Transverse colon (tissue), 4 donors: ENCODE results near the gene IGSF21. TPM values are rescaled to one million over a fixed set of nuclear protein-coding genes. Genes with fewer than 3 reads are reported as not detected.

Experiments used
- DNase-seq: peaks from one replicate; pipeline ENCODE4 v3.0.0-alpha.2; 2019
- H3K27ac ChIP-seq, 4 donors: fragments of 200-600 bp; sonication (generic); 2 replicates each; pipeline ENCODE4 v1.5.1; 2016 to 2018; ENCODE audit warnings: inconsistent platforms in 4 of 4
- H3K27me3 ChIP-seq: fragments of 200-600 bp; sonication (generic); 2 replicates; pipeline ENCODE4 v1.5.1; 2017; ENCODE audit warnings: inconsistent platforms
- H3K36me3 ChIP-seq, 4 donors: fragments of 200-600 bp; sonication (generic); 2 replicates each; pipeline ENCODE4 v1.5.1; 2017 to 2019; ENCODE audit warnings: inconsistent platforms in 4 of 4
- H3K4me1 ChIP-seq, 4 donors: fragments of 200-600 bp; sonication (generic); 2 replicates each; pipeline ENCODE4 v1.5.1; 2017 to 2020; ENCODE audit warnings: inconsistent platforms in 4 of 4
- H3K4me3 ChIP-seq, 4 donors: fragments of 200-600 bp; sonication (generic); 1 replicate in 1 of 4; 2 replicates in 3 of 4; pipeline versions ENCODE4 v1.5.1 to v1.6.1; 2017 to 2019; ENCODE audit warnings: inconsistent platforms in 4 of 4
- H3K9me3 ChIP-seq, 2 donors: fragments of 200-600 bp; sonication (generic); 2 replicates each; pipeline ENCODE4 v1.5.1; 2017 to 2019; ENCODE audit warnings: inconsistent platforms in 2 of 2
- EP300 ChIP-seq: sonication (generic); formaldehyde crosslinking; IDR thresholded peaks from one replicate; pipeline ENCODE4 v1.6.1; 2017; ENCODE audit warnings: antibody characterized with exemption, low read depth
- POLR2A ChIP-seq: fragments of 450-650 bp; IDR thresholded peaks from one replicate; pipeline ENCODE4 v1.6.1; 2016; ENCODE audit warnings: antibody characterized with exemption, mild to moderate bottlenecking, moderate library complexity
- POLR2AphosphoS5 ChIP-seq, 3 donors: sonication (generic); formaldehyde crosslinking; IDR thresholded peaks; one replicate each; pipeline ENCODE4 v1.6.1; 2016; ENCODE audit warnings: antibody characterized with exemption in 3 of 3
- WGBS, 2 donors: methylation state at CpG; one replicate each; pipeline ENCODE4 v1.1.5; 2018; ENCODE audit warnings: low coverage in 1 of 2; 5-methylcytosine and 5-hydroxymethylcytosine counted together
- in situ Hi-C, 4 donors: fragments of 200-750 bp; cut with MboI; loops; one replicate each; pipeline versions ENCODE4 v1.15.0 to v1.15.1; 2017; ENCODE audit warnings: low sequenced_read_pairs in 3 of 4, low pct_ligation_motif_present in 1 of 4, low pct_unique_long_range_greater_than_20kb in 1 of 4
- intact Hi-C: fragments of 100-400 bp; cut with DNase I; formaldehyde crosslinking; loops from one replicate; pipeline ENCODE4 v1.15.1; 2023; ENCODE audit warnings: low total_unique reads
- total RNA-seq, 4 donors: library from RNA; depleted of rRNA; stranded (reverse); fragments of >200 nt; gene quantifications; one replicate each; pipeline ENCODE4 v1.1.0, GENCODE V29; 2016
- TF ChIP-seq, protein P1 (sequence below), 5 experiments: fragments of 200-600 bp in 3 of 5; fragments of 450-650 bp in 2 of 5; sonication (generic) in 3 of 5; IDR thresholded peaks; 1 replicate in 2 of 5; 2 replicates in 3 of 5; pipeline ENCODE4 v1.5.1; 2016 to 2017; ENCODE audit warnings: antibody characterized with exemption in 5 of 5, inconsistent platforms in 3 of 5, mild to moderate bottlenecking in 2 of 5, moderate library complexity in 1 of 5

The IGSF21 gene
- total RNA-seq, 4 donors from 2014 or later: 1.1 to 6.8 (median 1.6) TPM; not detected in 1

DNA sequence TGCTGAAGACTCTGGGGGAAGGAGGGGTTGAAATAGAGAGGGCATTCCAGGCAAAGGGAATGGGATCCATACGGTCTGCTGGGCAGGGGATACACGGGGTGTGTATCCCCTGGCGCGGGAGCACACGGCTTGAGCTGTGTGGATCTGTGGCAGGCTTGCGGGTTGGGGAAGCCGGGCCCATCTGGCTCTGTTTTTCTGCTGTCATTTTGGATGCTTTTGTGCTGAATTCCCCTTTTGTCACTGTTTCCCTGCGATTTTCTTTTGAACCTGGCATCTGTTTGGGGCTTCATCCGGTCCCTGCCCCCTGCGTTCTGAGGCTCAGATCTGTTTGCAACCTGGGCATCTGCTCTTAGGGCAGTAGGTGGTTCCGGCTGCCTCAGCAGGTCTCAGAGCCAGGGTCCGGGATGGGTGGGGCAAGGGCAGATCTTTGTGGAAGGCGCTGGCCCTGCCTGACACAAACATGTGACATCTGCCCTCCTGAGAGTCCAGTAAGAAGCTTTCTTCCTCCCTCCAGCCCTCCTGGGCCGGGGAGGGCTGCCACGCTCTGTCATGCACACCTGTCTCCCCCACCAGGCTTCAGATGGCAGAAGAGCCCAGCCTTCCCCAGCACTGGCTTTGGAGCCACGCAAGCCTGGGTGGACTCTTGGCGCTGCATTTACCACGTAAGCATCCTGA, 84.0 kb downstream of the IGSF21 start:
- Histone ChIP-seq H3K27me3 (peaks cover 31% of the 10 kb centered on the region), H3K4me3 (no peak overlapping the region), H3K9me3 (no peaks in the 10 kb centered on the region), H3K36me3 (no peaks in the 10 kb centered on the region), H3K4me1 (no peaks in the 10 kb centered on the region), H3K27ac (no peak overlapping the region)
- DNase-seq: no peak
- no peak for TF ChIP-seq EP300
- TF ChIP-seq, protein P1, sequence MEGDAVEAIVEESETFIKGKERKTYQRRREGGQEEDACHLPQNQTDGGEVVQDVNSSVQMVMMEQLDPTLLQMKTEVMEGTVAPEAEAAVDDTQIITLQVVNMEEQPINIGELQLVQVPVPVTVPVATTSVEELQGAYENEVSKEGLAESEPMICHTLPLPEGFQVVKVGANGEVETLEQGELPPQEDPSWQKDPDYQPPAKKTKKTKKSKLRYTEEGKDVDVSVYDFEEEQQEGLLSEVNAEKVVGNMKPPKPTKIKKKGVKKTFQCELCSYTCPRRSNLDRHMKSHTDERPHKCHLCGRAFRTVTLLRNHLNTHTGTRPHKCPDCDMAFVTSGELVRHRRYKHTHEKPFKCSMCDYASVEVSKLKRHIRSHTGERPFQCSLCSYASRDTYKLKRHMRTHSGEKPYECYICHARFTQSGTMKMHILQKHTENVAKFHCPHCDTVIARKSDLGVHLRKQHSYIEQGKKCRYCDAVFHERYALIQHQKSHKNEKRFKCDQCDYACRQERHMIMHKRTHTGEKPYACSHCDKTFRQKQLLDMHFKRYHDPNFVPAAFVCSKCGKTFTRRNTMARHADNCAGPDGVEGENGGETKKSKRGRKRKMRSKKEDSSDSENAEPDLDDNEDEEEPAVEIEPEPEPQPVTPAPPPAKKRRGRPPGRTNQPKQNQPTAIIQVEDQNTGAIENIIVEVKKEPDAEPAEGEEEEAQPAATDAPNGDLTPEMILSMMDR (IDR thresholded peaks at IDR 0.05): no peak
- no peak for TF ChIP-seq POLR2AphosphoS5 (IDR thresholded peaks at IDR 0.05)
- no peak for TF ChIP-seq POLR2A
- intact Hi-C loops: no loop called here
- in situ Hi-C loops: no loop called here
- WGBS, 2 donors: 51% methylated on average over 18 of the region's 18 CpGs; no CpG with 5 or more reads in 1 of the 2 donors

DNA sequence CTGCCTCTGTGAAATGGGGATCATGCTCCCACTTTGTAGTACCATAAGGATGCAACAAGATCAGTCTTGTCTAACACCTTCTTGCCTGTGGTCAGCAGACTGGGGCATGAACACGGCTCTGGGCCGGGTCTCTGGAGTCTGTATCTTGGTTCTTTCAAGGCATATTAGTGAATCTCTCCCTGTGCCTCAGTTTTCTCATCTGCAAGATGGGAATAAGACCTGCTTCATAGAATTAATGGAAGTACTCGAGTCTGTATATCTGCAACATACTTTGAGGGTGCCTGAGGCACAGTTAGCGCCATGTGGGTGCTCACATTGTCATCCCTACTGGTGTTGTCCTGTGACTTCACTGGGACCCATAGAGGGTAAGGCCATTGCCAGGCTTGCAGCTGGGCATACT, 84.6 kb downstream of the IGSF21 start:
- whole genome bisulfite sequencing, 2 donors: 33 to 53% methylated on average over 2 to 4 of the region's 4 CpGs
- H3K4me3 ChIP-seq: no peak overlapping the region
- H3K9me3 ChIP-seq: no peaks in the 10 kb centered on the region
- no peak overlapping the region for H3K27ac ChIP-seq
- no peak for DNase-seq
- no peaks in the 10 kb centered on the region for H3K4me1 ChIP-seq
- no peaks in the 10 kb centered on the region for H3K36me3 ChIP-seq
- peaks cover 36% of the 10 kb centered on the region for H3K27me3 ChIP-seq
- TF ChIP-seq EP300 (no peak), POLR2A (no peak), POLR2AphosphoS5 (IDR thresholded peaks at IDR 0.05) (no peak)
- TF ChIP-seq, protein P1 (IDR thresholded peaks at IDR 0.05): no peak
- in situ Hi-C loops: no loop called here
- intact Hi-C loops: no loop called here

DNA sequence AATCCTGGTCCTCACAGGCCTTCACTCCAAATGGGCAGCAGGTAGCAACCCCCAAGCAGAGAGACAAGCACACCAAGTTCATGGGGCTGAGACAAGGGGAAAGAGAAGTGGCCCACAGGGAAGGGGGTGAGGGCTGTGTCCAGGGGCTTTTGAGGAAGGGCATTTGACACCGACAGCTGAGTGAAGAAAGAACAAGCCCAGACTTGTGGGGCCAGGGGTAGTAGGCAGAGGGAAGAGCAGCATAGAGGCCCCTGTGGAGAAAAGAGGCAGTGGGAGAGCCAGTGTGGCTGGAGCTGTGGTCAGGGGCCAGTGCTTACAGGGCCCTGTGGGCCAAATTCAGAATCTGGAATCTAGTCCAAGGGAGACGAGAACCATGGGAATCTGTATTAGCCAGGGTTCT, 85.4 kb downstream of the IGSF21 start:
- WGBS, 2 donors: 65 to 88% methylated on average over 1 to 2 of the region's 2 CpGs
- Histone ChIP-seq H3K9me3 (no peaks in the 10 kb centered on the region), H3K27me3 (peaks cover 43% of the 10 kb centered on the region), H3K4me3 (no peak overlapping the region), H3K36me3 (no peaks in the 10 kb centered on the region), H3K27ac (no peak overlapping the region), H3K4me1 (no peaks in the 10 kb centered on the region)
- TF ChIP-seq POLR2AphosphoS5 (IDR thresholded peaks at IDR 0.05): no peak
- TF ChIP-seq EP300: no peak
- TF ChIP-seq POLR2A: no peak
- TF ChIP-seq, protein P1 (IDR thresholded peaks at IDR 0.05): no peak
- in situ Hi-C loops (no loop called here), intact Hi-C loops (no loop called here)
- no peak for DNase-seq

DNA sequence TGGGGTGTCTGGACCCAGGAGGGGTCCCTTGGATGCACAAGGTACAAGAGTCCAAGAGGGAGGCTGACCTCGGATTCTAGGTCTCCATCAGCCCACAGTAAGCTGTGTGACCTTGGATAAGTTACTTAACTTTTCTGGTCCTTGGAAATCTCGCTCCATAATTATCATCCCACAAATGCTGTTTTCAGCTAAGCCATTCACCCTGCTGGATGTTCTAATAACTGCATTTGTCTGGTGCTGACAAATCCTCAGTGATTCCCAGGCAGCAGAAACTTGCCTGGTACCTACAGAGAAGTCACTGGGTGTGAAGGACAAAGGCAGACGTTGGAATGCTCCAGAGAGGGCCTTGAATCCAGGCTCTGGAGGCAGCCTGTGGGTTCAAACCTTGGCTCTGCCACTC, 89.7 kb downstream of the IGSF21 start:
- WGBS, 2 donors: 56 to 62% methylated on average over 2 to 3 of the region's 3 CpGs
- TF ChIP-seq POLR2AphosphoS5 (IDR thresholded peaks at IDR 0.05) (no peak), EP300 (no peak), POLR2A (no peak)
- TF ChIP-seq, protein P1 (IDR thresholded peaks at IDR 0.05): no peak
- Histone ChIP-seq H3K4me3 (no peak overlapping the region), H3K4me1 (no peaks in the 10 kb centered on the region), H3K9me3 (no peaks in the 10 kb centered on the region), H3K27me3 (peaks cover 51% of the 10 kb centered on the region), H3K36me3 (no peaks in the 10 kb centered on the region), H3K27ac (no peak overlapping the region)
- in situ Hi-C loops (no loop called here), intact Hi-C loops (no loop called here)
- no peak for DNase-seq
